C4-2B (cell line): Measurements from ENCODE around the gene ATXN7L1.

ENCODE experiments used
- ZFX ChIP-seq: fragments of 450-650 bp; IDR thresholded peaks from 2 replicates; pipeline ENCODE4 v1.6.1; 2017
- TF ChIP-seq, protein P1 (sequence below): fragments of 450-650 bp; conservative IDR thresholded peaks from 2 replicates; pipeline ENCODE4 v1.5.1; 2017; ENCODE audit warnings: mild to moderate bottlenecking

DNA sequence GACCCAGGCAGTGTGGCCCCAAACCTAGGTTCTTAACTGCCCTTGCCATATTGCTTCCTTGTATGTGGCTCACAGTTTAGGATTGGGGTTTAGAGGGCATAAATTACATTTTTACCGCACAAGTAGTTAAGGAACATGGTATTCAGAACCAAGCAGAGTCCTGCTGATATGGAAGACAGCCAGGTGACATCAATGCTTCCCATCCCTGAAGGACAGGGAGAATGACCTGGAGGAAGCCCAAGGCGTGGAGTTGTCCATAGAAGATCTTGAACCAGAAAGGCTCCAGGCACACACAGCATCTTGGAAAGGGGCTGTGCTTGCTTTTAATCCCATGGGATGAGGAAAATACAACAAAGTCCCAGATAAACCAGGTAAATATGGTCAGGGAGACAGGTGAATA is 48.3 kb downstream of the ATXN7L1 start:
- TF ChIP-seq, protein P1, sequence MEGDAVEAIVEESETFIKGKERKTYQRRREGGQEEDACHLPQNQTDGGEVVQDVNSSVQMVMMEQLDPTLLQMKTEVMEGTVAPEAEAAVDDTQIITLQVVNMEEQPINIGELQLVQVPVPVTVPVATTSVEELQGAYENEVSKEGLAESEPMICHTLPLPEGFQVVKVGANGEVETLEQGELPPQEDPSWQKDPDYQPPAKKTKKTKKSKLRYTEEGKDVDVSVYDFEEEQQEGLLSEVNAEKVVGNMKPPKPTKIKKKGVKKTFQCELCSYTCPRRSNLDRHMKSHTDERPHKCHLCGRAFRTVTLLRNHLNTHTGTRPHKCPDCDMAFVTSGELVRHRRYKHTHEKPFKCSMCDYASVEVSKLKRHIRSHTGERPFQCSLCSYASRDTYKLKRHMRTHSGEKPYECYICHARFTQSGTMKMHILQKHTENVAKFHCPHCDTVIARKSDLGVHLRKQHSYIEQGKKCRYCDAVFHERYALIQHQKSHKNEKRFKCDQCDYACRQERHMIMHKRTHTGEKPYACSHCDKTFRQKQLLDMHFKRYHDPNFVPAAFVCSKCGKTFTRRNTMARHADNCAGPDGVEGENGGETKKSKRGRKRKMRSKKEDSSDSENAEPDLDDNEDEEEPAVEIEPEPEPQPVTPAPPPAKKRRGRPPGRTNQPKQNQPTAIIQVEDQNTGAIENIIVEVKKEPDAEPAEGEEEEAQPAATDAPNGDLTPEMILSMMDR: no peak
- TF ChIP-seq ZFX: no peak
